Stimulated activated effector memory CD8-positive, alpha-beta T cell treated with anti-CD3 and anti-CD28 coated beads, Interleukin-12 subunit alpha, Interleukin-12 subunit beta, amount 100 ng/mL, for 72 hours (primary cell): ENCODE results near the gene HDDC3.
A peak's percentile ranks its signal among the peaks of the same experiment; 100 is the strongest.
"Not testable (repeated sequence)": the region's sequence is repeated elsewhere in the genome, so short reads cannot be mapped to it uniquely, and the experiment has no call there.

ENCODE experiments used
- ATAC-seq: fragments of 150-1000 bp; cut with Tn5 transposase; 2 replicates; pipeline ENCODE4 v1.10.0; 2021
- DNase-seq, 2 donors: peaks; one replicate each; pipeline ENCODE4 v3.0.0; 2021 to 2022; ENCODE audit warnings: low spot score in 2 of 2
- H3K27ac Mint-ChIP-seq: one replicate; pipeline ENCODE4 v1.8.0; 2022; ENCODE audit warnings: mild to moderate bottlenecking, mixed read lengths
- H3K36me3 Mint-ChIP-seq: one replicate; pipeline ENCODE4 v1.8.0; 2022; ENCODE audit warnings: mild to moderate bottlenecking, mixed read lengths
- H3K4me1 Mint-ChIP-seq: one replicate; pipeline ENCODE4 v1.8.0; 2022; ENCODE audit warnings: mixed read lengths
- H3K4me3 Mint-ChIP-seq: one replicate; pipeline ENCODE4 v1.8.0; 2022; ENCODE audit warnings: mild to moderate bottlenecking, mixed read lengths
- H3K9me3 Mint-ChIP-seq: one replicate; pipeline ENCODE4 v1.8.0; 2022; ENCODE audit warnings: mixed read lengths

Gene HDDC3

GRCh38 chr15:90911302-90911623 lies 21.1 kb downstream of the HDDC3 start:
- Mint-ChIP-seq H3K4me3 (no peak overlapping the region), H3K27ac (no peak overlapping the region), H3K36me3 (peaks cover 100% of the 10 kb centered on the region), H3K9me3 (no peaks in the 10 kb centered on the region), H3K4me1 (no peaks in the 10 kb centered on the region)
- no peak for ATAC-seq
- no peak for DNase-seq

- H3K9me3 Mint-ChIP-seq = no peaks in the 10 kb centered on the region
- no peak overlapping the region for H3K27ac Mint-ChIP-seq
- DNase-seq (no peak), ATAC-seq (no peak)
- no peak overlapping the region for H3K4me3 Mint-ChIP-seq
- H3K36me3 Mint-ChIP-seq = peaks cover 100% of the 10 kb centered on the region
- H3K4me1 Mint-ChIP-seq = peaks cover 5% of the 10 kb centered on the region
Observed at GRCh38 chr15:90910441-90911301, 21.7 kb downstream of the HDDC3 start.

- Mint-ChIP-seq H3K36me3 (peaks cover 100% of the 10 kb centered on the region), H3K4me1 (peaks cover 12% of the 10 kb centered on the region), H3K27ac (no peak overlapping the region), H3K4me3 (no peak overlapping the region), H3K9me3 (no peaks in the 10 kb centered on the region)
- ATAC-seq (no peak), DNase-seq (no peak)
Observed at GRCh38 chr15:90909976-90910375, 22.4 kb downstream of the HDDC3 start.

- ATAC-seq, H3K27ac Mint-ChIP-seq, H3K4me3 Mint-ChIP-seq, DNase-seq, H3K9me3 Mint-ChIP-seq: not testable (repeated sequence)
- Mint-ChIP-seq H3K4me1 (peaks cover 14% of the 10 kb centered on the region), H3K36me3 (peaks cover 100% of the 10 kb centered on the region)
Observed at GRCh38 chr15:90909449-90909848, 22.9 kb downstream of the HDDC3 start.

- Mint-ChIP-seq H3K4me1 (peaks cover 23% of the 10 kb centered on the region), H3K4me3 (no peak overlapping the region), H3K27ac (no peak overlapping the region), H3K36me3 (peaks cover 94% of the 10 kb centered on the region), H3K9me3 (no peaks in the 10 kb centered on the region)
- DNase-seq (no peak), ATAC-seq (no peak)
Observed at GRCh38 chr15:90907838-90908507, 24.4 kb downstream of the HDDC3 start.

GRCh38 chr15:90907051-90907660 lies 25.2 kb downstream of the HDDC3 start:
- H3K27ac Mint-ChIP-seq = peak overlapping the region; percentile 56
- ATAC-seq (no peak), DNase-seq (no peak)
- H3K9me3 Mint-ChIP-seq = no peaks in the 10 kb centered on the region
- H3K36me3 Mint-ChIP-seq = peaks cover 89% of the 10 kb centered on the region
- no peak overlapping the region for H3K4me3 Mint-ChIP-seq
- peaks cover 23% of the 10 kb centered on the region for H3K4me1 Mint-ChIP-seq

GRCh38 chr15:90906181-90906849 lies 26.0 kb downstream of the HDDC3 start:
- H3K4me1 Mint-ChIP-seq = peaks cover 31% of the 10 kb centered on the region
- H3K27ac Mint-ChIP-seq = peak overlapping the region; percentile 83
- no peaks in the 10 kb centered on the region for H3K9me3 Mint-ChIP-seq
- no peak for DNase-seq
- H3K4me3 Mint-ChIP-seq = no peak overlapping the region
- peaks cover 87% of the 10 kb centered on the region for H3K36me3 Mint-ChIP-seq
- ATAC-seq = no peak

- H3K4me3 Mint-ChIP-seq = peak overlapping the region; percentile 19
- ATAC-seq (no peak), DNase-seq (no peak)
- peaks cover 36% of the 10 kb centered on the region for H3K4me1 Mint-ChIP-seq
- peaks cover 79% of the 10 kb centered on the region for H3K36me3 Mint-ChIP-seq
- H3K9me3 Mint-ChIP-seq = no peaks in the 10 kb centered on the region
- H3K27ac Mint-ChIP-seq = peak overlapping the region; percentile 83
Observed at GRCh38 chr15:90905306-90906180, 26.8 kb downstream of the HDDC3 start.

GRCh38 chr15:90904746-90905145 lies 27.6 kb downstream of the HDDC3 start:
- no peaks in the 10 kb centered on the region for H3K9me3 Mint-ChIP-seq
- peaks cover 40% of the 10 kb centered on the region for H3K4me1 Mint-ChIP-seq
- peak overlapping the region; percentile 19 for H3K4me3 Mint-ChIP-seq
- H3K27ac Mint-ChIP-seq = peak overlapping the region; percentile 83
- ATAC-seq = no peak
- no peak for DNase-seq
- H3K36me3 Mint-ChIP-seq = peaks cover 71% of the 10 kb centered on the region

- DNase-seq (no peak), ATAC-seq (no peak)
- H3K27ac Mint-ChIP-seq = peak overlapping the region; percentile 94
- peak overlapping the region; percentile 89 for H3K4me3 Mint-ChIP-seq
- H3K36me3 Mint-ChIP-seq = peaks cover 63% of the 10 kb centered on the region
- H3K4me1 Mint-ChIP-seq = peaks cover 40% of the 10 kb centered on the region
- H3K9me3 Mint-ChIP-seq = no peaks in the 10 kb centered on the region
Observed at GRCh38 chr15:90903733-90904536, 28.4 kb downstream of the HDDC3 start.

GRCh38 chr15:90902840-90903732 lies 29.3 kb downstream of the HDDC3 start, which contains the start of gene MAN2A2:
Gene MAN2A2 (plus strand): TSS chr15:90903302. CDS start chr15:90904208, 906 bp downstream.
- H3K36me3 Mint-ChIP-seq = peaks cover 55% of the 10 kb centered on the region
- DNase-seq (peak; percentile 73 to 87), ATAC-seq (peak; percentile 80)
- H3K9me3 Mint-ChIP-seq = no peaks in the 10 kb centered on the region
- H3K27ac Mint-ChIP-seq = peak within 1 kb of the TSS; percentile 94
- H3K4me3 Mint-ChIP-seq = peak within 1 kb of the TSS; percentile 89
- peaks cover 40% of the 10 kb centered on the region for H3K4me1 Mint-ChIP-seq

GRCh38 chr15:90902040-90902839 lies 30.1 kb downstream of the HDDC3 start:
- peaks cover 46% of the 10 kb centered on the region for H3K36me3 Mint-ChIP-seq
- DNase-seq = peak; percentile 60 to 88

More at GRCh38 chr15:90902040-90902839, 30.1 kb downstream of the HDDC3 start:
- ATAC-seq = peak; percentile 84
- Mint-ChIP-seq H3K4me1 (peaks cover 40% of the 10 kb centered on the region), H3K27ac (peak overlapping the region; percentile 82), H3K9me3 (no peaks in the 10 kb centered on the region), H3K4me3 (peak overlapping the region; percentile 89)
